Thoracic aorta (tissue), 2 donors: ENCODE results near the gene TEAD1. TPM values are rescaled to one million over a fixed set of nuclear protein-coding genes. Genes with fewer than 3 reads are reported as not detected.

Source experiments
- ATAC-seq: fragments of 150-250 bp; one replicate; pipeline ENCODE4 v1.8.0; 2017; ENCODE audit warnings: low read depth; ENCODE audit not compliant: insufficient number of reproducible peaks, low FRiP score
- DNase-seq: peaks from one replicate; pipeline ENCODE4 v3.0.0-alpha.2; 2020; ENCODE audit warnings: low spot score
- H3K27ac ChIP-seq, 2 donors: fragments of 200-600 bp; sonication (generic); 1 replicate in 1 of 2; 2 replicates in 1 of 2; pipeline ENCODE4 v1.5.1; 2016; ENCODE audit warnings: mild to moderate bottlenecking in 2 of 2, moderate library complexity in 2 of 2
- H3K27me3 ChIP-seq: fragments of 200-600 bp; sonication (generic); replicated peaks from 2 replicates; pipeline ENCODE4 v1.6.0; 2016; ENCODE audit warnings: mild to moderate bottlenecking; ENCODE audit not compliant: insufficient read depth
- H3K36me3 ChIP-seq: fragments of 200-600 bp; sonication (generic); one replicate; pipeline ENCODE4 v1.5.1; 2016
- H3K4me1 ChIP-seq, 2 donors: fragments of 200-600 bp; sonication (generic); 1 replicate in 1 of 2; 2 replicates in 1 of 2; pipeline versions ENCODE4 v1.5.1 to v1.6.0; 2016; ENCODE audit warnings: low read depth in 2 of 2, mild to moderate bottlenecking in 1 of 2; ENCODE audit not compliant: control insufficient read depth in 1 of 2
- H3K4me3 ChIP-seq: fragments of 200-600 bp; sonication (generic); 2 replicates; pipeline ENCODE4 v1.5.1; 2016; ENCODE audit warnings: mild to moderate bottlenecking
- H3K9me3 ChIP-seq: fragments of 200-600 bp; sonication (generic); 2 replicates; pipeline ENCODE4 v1.5.1; 2016
- total RNA-seq, 2 donors: library from RNA; depleted of rRNA; stranded (reverse); fragments of >200 nt; gene quantifications; one replicate each; pipeline versions ENCODE4 v1.1.0 to v1.2.3, GENCODE V29; 2016
- TF ChIP-seq, protein P1 (sequence below): fragments of 200-600 bp; sonication (generic); IDR thresholded peaks from one replicate; pipeline ENCODE4 v1.5.1; 2019; ENCODE audit warnings: antibody characterized with exemption

The TEAD1 gene
- total RNA-seq, 2 donors from 2014 or later: 57.3 to 164 TPM

- TF ChIP-seq, protein P1, sequence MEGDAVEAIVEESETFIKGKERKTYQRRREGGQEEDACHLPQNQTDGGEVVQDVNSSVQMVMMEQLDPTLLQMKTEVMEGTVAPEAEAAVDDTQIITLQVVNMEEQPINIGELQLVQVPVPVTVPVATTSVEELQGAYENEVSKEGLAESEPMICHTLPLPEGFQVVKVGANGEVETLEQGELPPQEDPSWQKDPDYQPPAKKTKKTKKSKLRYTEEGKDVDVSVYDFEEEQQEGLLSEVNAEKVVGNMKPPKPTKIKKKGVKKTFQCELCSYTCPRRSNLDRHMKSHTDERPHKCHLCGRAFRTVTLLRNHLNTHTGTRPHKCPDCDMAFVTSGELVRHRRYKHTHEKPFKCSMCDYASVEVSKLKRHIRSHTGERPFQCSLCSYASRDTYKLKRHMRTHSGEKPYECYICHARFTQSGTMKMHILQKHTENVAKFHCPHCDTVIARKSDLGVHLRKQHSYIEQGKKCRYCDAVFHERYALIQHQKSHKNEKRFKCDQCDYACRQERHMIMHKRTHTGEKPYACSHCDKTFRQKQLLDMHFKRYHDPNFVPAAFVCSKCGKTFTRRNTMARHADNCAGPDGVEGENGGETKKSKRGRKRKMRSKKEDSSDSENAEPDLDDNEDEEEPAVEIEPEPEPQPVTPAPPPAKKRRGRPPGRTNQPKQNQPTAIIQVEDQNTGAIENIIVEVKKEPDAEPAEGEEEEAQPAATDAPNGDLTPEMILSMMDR: no peak
- peak overlapping the region in 1 of 2 donors; percentile 22 for H3K27ac ChIP-seq
- H3K4me1 ChIP-seq: peaks cover 4 to 52% of the 10 kb centered on the region in 2 donors
- ATAC-seq: no peak
- H3K9me3 ChIP-seq: no peaks in the 10 kb centered on the region
- no peak for DNase-seq
- no peaks in the 10 kb centered on the region for H3K27me3 ChIP-seq
- H3K36me3 ChIP-seq: no peaks in the 10 kb centered on the region
- H3K4me3 ChIP-seq: no peak overlapping the region
Observed at GRCh38 chr11:12789596-12790215, 115.5 kb downstream of the TEAD1 start.

DNA sequence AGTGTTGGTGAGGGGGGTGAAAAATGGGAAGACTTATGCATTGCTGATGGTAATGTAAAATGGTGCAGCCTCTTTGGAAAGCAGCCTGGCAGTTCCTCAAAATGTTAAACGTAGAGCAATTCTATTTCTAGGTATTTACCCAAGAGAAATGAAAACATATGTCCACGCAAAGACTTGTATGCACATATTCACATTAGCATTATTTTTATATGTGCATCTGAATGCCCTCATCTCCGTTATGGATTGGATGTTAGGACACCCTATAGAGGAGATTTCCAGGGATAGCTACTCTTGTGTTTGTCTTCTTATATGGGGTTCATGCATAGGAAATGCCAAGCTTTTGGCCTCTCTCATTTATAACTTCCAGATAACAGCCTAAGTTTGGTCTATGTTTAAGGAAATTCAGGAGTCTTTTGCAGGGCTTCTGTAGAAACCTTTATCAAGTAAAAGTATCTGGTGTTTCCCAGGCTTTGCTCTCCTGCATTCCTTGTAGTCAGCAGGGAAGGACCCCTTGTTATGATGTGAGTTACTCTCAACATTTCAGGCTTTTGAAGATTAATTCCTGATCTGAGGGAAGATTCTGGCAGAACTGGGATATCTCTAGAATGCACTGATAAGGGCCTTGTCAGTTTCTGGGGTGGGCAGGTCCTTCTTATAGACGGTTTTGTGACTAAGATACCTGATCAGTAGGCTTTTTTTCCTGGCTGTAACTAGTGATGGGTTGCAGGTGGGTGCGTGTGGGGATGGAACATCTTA is 116.8 kb downstream of the TEAD1 start:
- Histone ChIP-seq H3K27ac (no peak overlapping the region), H3K4me3 (no peak overlapping the region), H3K36me3 (no peaks in the 10 kb centered on the region), H3K4me1 (peaks cover 4 to 52% of the 10 kb centered on the region in 2 donors), H3K9me3 (no peaks in the 10 kb centered on the region), H3K27me3 (no peaks in the 10 kb centered on the region)
- TF ChIP-seq, protein P1: no peak
- ATAC-seq (no peak), DNase-seq (no peak)

- DNase-seq (no peak), ATAC-seq (no peak)
- Histone ChIP-seq H3K27me3 (no peaks in the 10 kb centered on the region), H3K36me3 (no peaks in the 10 kb centered on the region), H3K27ac (no peak overlapping the region), H3K4me1 (peaks cover 4 to 52% of the 10 kb centered on the region in 2 donors), H3K4me3 (no peak overlapping the region), H3K9me3 (no peaks in the 10 kb centered on the region)
- TF ChIP-seq, protein P1: no peak
Observed at GRCh38 chr11:12792018-12792417, 117.8 kb downstream of the TEAD1 start.

DNA sequence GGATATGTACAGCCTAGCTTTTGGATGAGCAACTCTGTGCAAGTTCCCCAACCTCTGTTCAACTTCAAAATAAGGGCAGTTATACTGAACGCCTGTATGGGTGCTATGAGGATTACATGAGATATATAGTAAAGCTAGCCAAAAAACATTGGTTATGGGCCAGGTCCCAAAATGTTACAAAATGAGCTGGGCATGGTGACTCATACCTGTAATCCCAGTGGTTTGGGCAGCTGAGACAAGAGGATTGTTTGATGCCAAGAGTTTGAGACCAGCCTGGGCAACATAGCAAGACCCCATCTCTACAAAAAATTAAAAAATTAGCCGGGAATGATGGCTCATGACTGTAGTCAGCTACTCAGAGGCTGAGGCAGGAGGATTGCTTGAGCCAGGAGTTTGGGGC is 118.4 kb downstream of the TEAD1 start:
- H3K4me1 ChIP-seq: peaks cover 4 to 52% of the 10 kb centered on the region in 2 donors
- no peaks in the 10 kb centered on the region for H3K27me3 ChIP-seq
- ATAC-seq (peak; percentile 54), DNase-seq (no peak)
- TF ChIP-seq, protein P1: no peak
- no peaks in the 10 kb centered on the region for H3K9me3 ChIP-seq
- no peak overlapping the region for H3K4me3 ChIP-seq
- H3K36me3 ChIP-seq: no peaks in the 10 kb centered on the region
- H3K27ac ChIP-seq: no peak overlapping the region

- H3K27ac ChIP-seq: no peak overlapping the region
- TF ChIP-seq, protein P1: no peak
- no peak overlapping the region for H3K4me3 ChIP-seq
- peaks cover 4 to 51% of the 10 kb centered on the region in 2 donors for H3K4me1 ChIP-seq
- DNase-seq (no peak), ATAC-seq (no peak)
- H3K9me3 ChIP-seq: no peaks in the 10 kb centered on the region
- no peaks in the 10 kb centered on the region for H3K27me3 ChIP-seq
- H3K36me3 ChIP-seq: no peaks in the 10 kb centered on the region
Observed at GRCh38 chr11:12793065-12793464, 118.8 kb downstream of the TEAD1 start.
